CD4-positive, alpha-beta T cell (primary cell): Measurements from ENCODE around the gene NDFIP2. TPM values are rescaled to one million over a fixed set of nuclear protein-coding genes. Genes with fewer than 3 reads are reported as not detected.

Experiments
- ATAC-seq: fragments of 200-7000 bp; cut with Tn5 transposase; one replicate; pipeline ENCODE4 v1.10.0; 2022; ENCODE audit warnings: mild to moderate bottlenecking; ENCODE audit not compliant: poor library complexity
- CTCF ChIA-PET: fragments of 350-600 bp; sonication (Branson Sonifier 250); formaldehyde crosslinking; loops from one replicate; lab custom pipeline; 2021; ENCODE audit warnings: antibody characterized with exemption, inconsistent platforms; lab: Charles Lee
- POLR2A ChIA-PET: fragments of 350-600 bp; sonication (Branson Sonifier 250); formaldehyde crosslinking; loops from one replicate; lab custom pipeline; 2021; ENCODE audit warnings: antibody characterized with exemption, inconsistent platforms; lab: Charles Lee
- DNase-seq, 14 experiments: peaks; one replicate each; pipeline ENCODE4 v3.0.0-alpha.2; 2013 to 2020; ENCODE audit warnings: mixed read lengths in 2 of 14
- H3K27ac ChIP-seq, 2 donors: one replicate each; pipeline versions ENCODE4 v1.5.1 to v1.7.0; 2013; ENCODE audit warnings: low read length in 2 of 2, low read depth in 1 of 2, mild to moderate bottlenecking in 1 of 2
- H3K27me3 ChIP-seq, 2 experiments: 1 replicate in 1 of 2; 2 replicates in 1 of 2; pipeline versions ENCODE4 v1.6.1 to v1.7.0; 2013; ENCODE audit warnings: low read length in 2 of 2, control low read depth in 1 of 2, mild to moderate bottlenecking in 1 of 2, moderate library complexity in 1 of 2; ENCODE audit not compliant: insufficient read depth in 2 of 2, control insufficient read depth in 1 of 2
- H3K36me3 ChIP-seq: one replicate; pipeline ENCODE4 v1.6.1; 2013; ENCODE audit warnings: low read length, control low read depth; ENCODE audit not compliant: insufficient read depth
- H3K4me1 ChIP-seq: one replicate; pipeline ENCODE4 v1.6.1; 2013; ENCODE audit warnings: low read length, control low read depth; ENCODE audit not compliant: insufficient read depth
- H3K4me3 ChIP-seq: one replicate; pipeline ENCODE4 v1.5.1; 2013; ENCODE audit warnings: mild to moderate bottlenecking, low read length, moderate library complexity
- H3K9me3 ChIP-seq, 2 experiments: 1 replicate in 1 of 2; 2 replicates in 1 of 2; pipeline versions ENCODE4 v1.6.1 to v1.7.0; 2013; ENCODE audit warnings: low read length in 2 of 2, mild to moderate bottlenecking in 2 of 2, control low read depth in 1 of 2, moderate library complexity in 1 of 2; ENCODE audit not compliant: control insufficient read depth in 1 of 2, insufficient read depth in 1 of 2
- H3K27ac Mint-ChIP-seq: one replicate; pipeline ENCODE4 v1.8.0; 2020; ENCODE audit warnings: mixed read lengths
- H3K27me3 Mint-ChIP-seq: one replicate; pipeline ENCODE4 v1.8.0; 2021; ENCODE audit warnings: mixed read lengths
- H3K36me3 Mint-ChIP-seq: one replicate; pipeline ENCODE4 v1.8.0; 2021; ENCODE audit warnings: low read depth, mixed read lengths
- H3K4me1 Mint-ChIP-seq: one replicate; pipeline ENCODE4 v1.8.0; 2021; ENCODE audit warnings: low read depth, mixed read lengths
- H3K4me3 Mint-ChIP-seq: one replicate; pipeline ENCODE4 v1.8.0; 2020; ENCODE audit warnings: mild to moderate bottlenecking, mixed read lengths
- H3K9me3 Mint-ChIP-seq: one replicate; pipeline ENCODE4 v1.8.0; 2020; ENCODE audit warnings: mixed read lengths
- intact Hi-C, 2 experiments: fragments of 100-400 bp; cut with DNase I in 1 of 2; cut with micrococcal nuclease in 1 of 2; formaldehyde crosslinking; loops; one replicate each; pipeline versions ENCODE4 v1.15.1 to v1.9.0; 2023 to 2025; cut with DNase I, micrococcal nuclease
- total RNA-seq, 174 experiments: library from RNA in 2 of 174; stranded (reverse) in 2 of 174; gene quantifications; one replicate each; pipeline ENCODE4 v1.2.3 and lab custom pipeline; 2021 to 2026
- TF ChIP-seq, protein P1 (sequence below): fragments of 200-600 bp; IDR thresholded peaks from one replicate; pipeline ENCODE4 v1.8.0; 2022; ENCODE audit warnings: antibody characterized with exemption, mild to moderate bottlenecking

The NDFIP2 gene
- total RNA-seq, 2 experiments from 2014 or later = 3.2 to 3.4 TPM

DNA sequence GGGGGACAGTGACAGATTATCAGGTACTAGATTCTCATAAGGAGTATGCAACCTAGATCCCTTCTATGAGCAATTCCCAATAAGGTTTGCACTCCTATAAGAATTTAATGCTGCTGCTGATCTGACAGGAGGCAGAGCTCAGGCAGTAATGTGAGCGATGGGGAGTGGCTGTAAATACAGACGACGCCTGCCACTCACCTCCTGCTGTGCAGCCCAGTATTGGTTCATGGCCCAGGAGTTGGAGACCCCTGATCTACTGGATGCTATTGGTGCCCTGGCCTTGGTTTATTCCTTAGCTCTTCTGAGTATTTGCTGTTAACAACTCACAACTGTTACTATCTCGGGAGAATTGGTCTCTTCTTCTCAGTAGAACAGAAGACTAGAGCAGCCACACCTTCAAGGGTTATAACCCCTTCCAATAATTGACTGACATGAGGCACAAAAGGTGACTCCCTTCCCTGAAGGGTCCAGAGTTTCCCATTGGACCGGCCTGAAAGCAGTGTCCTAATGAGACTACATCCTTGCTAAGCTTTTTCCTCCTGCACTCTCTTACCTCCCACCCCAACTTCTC lies 39.9 kb upstream of the NDFIP2 start:
- no peaks in the 10 kb centered on the region for H3K36me3 ChIP-seq
- no peak for ATAC-seq
- no peaks in the 10 kb centered on the region for H3K27me3 ChIP-seq
- Mint-ChIP-seq H3K4me1 (peaks cover 8% of the 10 kb centered on the region), H3K36me3 (no peaks in the 10 kb centered on the region), H3K9me3 (no peaks in the 10 kb centered on the region), H3K27me3 (no peaks in the 10 kb centered on the region), H3K27ac (no peak overlapping the region), H3K4me3 (no peak overlapping the region)
- TF ChIP-seq, protein P1, sequence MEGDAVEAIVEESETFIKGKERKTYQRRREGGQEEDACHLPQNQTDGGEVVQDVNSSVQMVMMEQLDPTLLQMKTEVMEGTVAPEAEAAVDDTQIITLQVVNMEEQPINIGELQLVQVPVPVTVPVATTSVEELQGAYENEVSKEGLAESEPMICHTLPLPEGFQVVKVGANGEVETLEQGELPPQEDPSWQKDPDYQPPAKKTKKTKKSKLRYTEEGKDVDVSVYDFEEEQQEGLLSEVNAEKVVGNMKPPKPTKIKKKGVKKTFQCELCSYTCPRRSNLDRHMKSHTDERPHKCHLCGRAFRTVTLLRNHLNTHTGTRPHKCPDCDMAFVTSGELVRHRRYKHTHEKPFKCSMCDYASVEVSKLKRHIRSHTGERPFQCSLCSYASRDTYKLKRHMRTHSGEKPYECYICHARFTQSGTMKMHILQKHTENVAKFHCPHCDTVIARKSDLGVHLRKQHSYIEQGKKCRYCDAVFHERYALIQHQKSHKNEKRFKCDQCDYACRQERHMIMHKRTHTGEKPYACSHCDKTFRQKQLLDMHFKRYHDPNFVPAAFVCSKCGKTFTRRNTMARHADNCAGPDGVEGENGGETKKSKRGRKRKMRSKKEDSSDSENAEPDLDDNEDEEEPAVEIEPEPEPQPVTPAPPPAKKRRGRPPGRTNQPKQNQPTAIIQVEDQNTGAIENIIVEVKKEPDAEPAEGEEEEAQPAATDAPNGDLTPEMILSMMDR = no peak
- no peaks in the 10 kb centered on the region for H3K9me3 ChIP-seq
- no peak overlapping the region for H3K4me3 ChIP-seq
- no peak overlapping the region for H3K27ac ChIP-seq
- H3K4me1 ChIP-seq = no peaks in the 10 kb centered on the region
- intact Hi-C loops = no loop called here
- CTCF ChIA-PET = no interaction called here
- POLR2A ChIA-PET = no interaction called here
- DNase-seq = no peak

DNA sequence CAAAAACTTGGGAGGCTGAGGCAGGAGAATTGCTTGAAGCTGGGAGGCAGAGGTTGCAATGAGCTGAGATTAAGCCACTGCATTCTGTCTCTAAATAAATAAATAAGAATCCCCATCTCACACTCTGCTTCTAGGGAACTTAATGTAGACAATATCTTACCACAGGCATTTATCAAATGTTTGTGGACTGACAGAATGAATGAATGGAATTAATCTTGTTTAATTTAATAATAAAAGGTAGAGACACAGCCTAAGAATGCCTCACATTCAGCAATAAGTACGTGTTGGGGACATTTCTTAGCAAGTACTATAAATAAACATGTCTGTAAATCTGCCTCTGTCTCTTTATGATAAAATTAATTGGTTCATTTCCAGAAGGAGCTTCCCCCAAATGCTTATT lies 38.7 kb upstream of the NDFIP2 start:
- H3K4me1 Mint-ChIP-seq = peaks cover 18% of the 10 kb centered on the region
- H3K27me3 Mint-ChIP-seq = no peaks in the 10 kb centered on the region
- H3K36me3 Mint-ChIP-seq = no peaks in the 10 kb centered on the region
- no peak overlapping the region for H3K27ac ChIP-seq
- intact Hi-C loops = no loop called here
- POLR2A ChIA-PET = no interaction called here
- no peaks in the 10 kb centered on the region for H3K4me1 ChIP-seq
- no peak overlapping the region for H3K27ac Mint-ChIP-seq
- H3K4me3 ChIP-seq = no peak overlapping the region
- CTCF ChIA-PET = no interaction called here
- no peaks in the 10 kb centered on the region for H3K36me3 ChIP-seq
- TF ChIP-seq, protein P1 = no peak
- DNase-seq (no peak), ATAC-seq (no peak)
- H3K9me3 ChIP-seq = no peaks in the 10 kb centered on the region
- H3K27me3 ChIP-seq = no peaks in the 10 kb centered on the region
- no peaks in the 10 kb centered on the region for H3K9me3 Mint-ChIP-seq
- H3K4me3 Mint-ChIP-seq = no peak overlapping the region

DNA sequence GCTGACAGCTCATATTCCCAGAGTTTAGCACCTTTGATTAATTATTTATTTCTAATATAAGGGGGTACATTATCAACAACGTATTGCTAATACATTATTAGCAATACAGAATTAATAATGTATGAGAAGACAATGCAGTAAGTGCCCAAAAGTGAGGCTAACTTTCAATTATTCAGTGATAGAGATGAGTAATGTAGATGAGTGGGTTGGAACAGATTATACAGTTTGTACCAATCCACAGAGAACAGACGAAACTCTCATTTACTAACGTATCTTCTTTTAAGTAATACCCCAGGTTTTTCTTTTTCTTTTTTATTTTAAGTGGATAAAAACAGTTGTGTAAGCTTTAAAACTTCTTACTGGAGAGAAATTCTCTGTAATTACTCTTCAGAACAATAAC lies 38.2 kb upstream of the NDFIP2 start:
- no peaks in the 10 kb centered on the region for H3K27me3 Mint-ChIP-seq
- ATAC-seq (no peak), DNase-seq (no peak)
- POLR2A ChIA-PET = no interaction called here
- Histone ChIP-seq H3K4me1 (no peaks in the 10 kb centered on the region), H3K4me3 (no peak overlapping the region), H3K27ac (no peak overlapping the region), H3K27me3 (no peaks in the 10 kb centered on the region), H3K9me3 (no peaks in the 10 kb centered on the region), H3K36me3 (no peaks in the 10 kb centered on the region)
- H3K27ac Mint-ChIP-seq = no peak overlapping the region
- H3K9me3 Mint-ChIP-seq = no peaks in the 10 kb centered on the region
- TF ChIP-seq, protein P1 = no peak
- intact Hi-C loops = no loop called here
- H3K4me1 Mint-ChIP-seq = peaks cover 23% of the 10 kb centered on the region
- no peaks in the 10 kb centered on the region for H3K36me3 Mint-ChIP-seq
- no peak overlapping the region for H3K4me3 Mint-ChIP-seq
- CTCF ChIA-PET = interaction anchor here (1.3 kb wide), 1 partner anchor 39 kb away, joined by 4 read pairs; no protein-coding TSS in a partner anchor
